Astrocyte (in vitro differentiated cells and primary cell): Measurements from ENCODE around the gene STRIP2.

Experiments used
- CTCF ChIP-seq: IDR thresholded peaks from 2 replicates; pipeline ENCODE4 v1.5.1; 2011; ENCODE audit warnings: low read depth, mild to moderate bottlenecking, inconsistent platforms, low read length, moderate library complexity; ENCODE audit not compliant: insufficient read depth
- EZH2 ChIP-seq: IDR thresholded peaks from 2 replicates; pipeline ENCODE4 v1.6.1; 2012; ENCODE audit warnings: mild to moderate bottlenecking, low read length, inconsistent platforms; ENCODE audit not compliant: insufficient read depth

GRCh38 chr7:129393255-129393654, 41.0 kb upstream of the STRIP2 start:
- TF ChIP-seq CTCF, result no peak
- TF ChIP-seq EZH2, result no peak
